Muscle layer of colon (tissue), 2 donors: ENCODE measurements around the gene GPR6.

Experiments
- H3K27ac ChIP-seq: one replicate; pipeline ENCODE4 v1.7.0; 2013; ENCODE audit warnings: low read depth, mild to moderate bottlenecking, low read length, moderate library complexity
- H3K27me3 ChIP-seq, 2 donors: one replicate each; pipeline ENCODE4 v1.7.0; 2013; ENCODE audit warnings: low read length in 2 of 2, mild to moderate bottlenecking in 2 of 2; ENCODE audit not compliant: insufficient read depth in 2 of 2, control insufficient read depth in 1 of 2
- H3K36me3 ChIP-seq: one replicate; pipeline ENCODE4 v1.7.0; 2013; ENCODE audit warnings: mild to moderate bottlenecking, low read length; ENCODE audit not compliant: insufficient read depth
- H3K4me1 ChIP-seq: one replicate; pipeline ENCODE4 v1.7.0; 2013; ENCODE audit warnings: mild to moderate bottlenecking, low read length; ENCODE audit not compliant: insufficient read depth
- H3K4me3 ChIP-seq, 2 donors: one replicate each; pipeline ENCODE4 v1.7.0; 2013; ENCODE audit warnings: low read length in 2 of 2, low read depth in 1 of 2, mild to moderate bottlenecking in 1 of 2, moderate library complexity in 1 of 2
- H3K9ac ChIP-seq: one replicate; pipeline ENCODE4 v1.7.0; 2013; ENCODE audit warnings: low read length
- H3K9me3 ChIP-seq: one replicate; pipeline ENCODE4 v1.7.0; 2013; ENCODE audit warnings: mild to moderate bottlenecking, low read length
- donor health status: abdominal sarcoma.
- donor health status: Adenocarcinoma of cecum.

GPR6 gene

DNA sequence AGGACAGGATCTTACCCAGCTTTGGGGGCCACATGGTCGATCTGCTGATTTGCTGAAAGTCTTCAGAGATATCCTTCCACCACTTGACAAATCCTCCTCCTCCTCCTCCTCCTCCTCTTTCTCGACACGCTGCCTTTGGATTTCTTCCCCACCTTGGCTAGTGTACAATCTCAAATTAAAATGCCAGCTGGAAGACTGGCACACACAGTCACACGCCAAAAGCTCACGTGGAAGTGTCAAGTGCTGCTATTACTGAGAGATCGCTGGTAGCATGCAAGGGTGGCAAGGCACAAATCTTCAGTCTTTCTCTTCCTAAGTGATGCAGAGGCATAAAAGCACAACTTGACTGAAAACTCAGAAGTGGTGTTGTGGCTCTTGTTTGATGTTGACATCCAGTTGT lies 35.3 kb downstream of the GPR6 start:
- Histone ChIP-seq H3K9ac (no peak overlapping the region), H3K4me1 (no peaks in the 10 kb centered on the region), H3K9me3 (no peaks in the 10 kb centered on the region), H3K27ac (no peak overlapping the region), H3K36me3 (no peaks in the 10 kb centered on the region), H3K4me3 (no peak overlapping the region), H3K27me3 (no peaks in the 10 kb centered on the region)

GRCh38 chr6:110015206-110015605 lies 37.1 kb downstream of the GPR6 start:
- Histone ChIP-seq H3K9ac (no peak overlapping the region), H3K9me3 (no peaks in the 10 kb centered on the region), H3K27me3 (no peaks in the 10 kb centered on the region), H3K36me3 (no peaks in the 10 kb centered on the region), H3K27ac (no peak overlapping the region), H3K4me3 (no peak overlapping the region), H3K4me1 (no peaks in the 10 kb centered on the region)

GRCh38 chr6:110017306-110017705 lies 39.2 kb downstream of the GPR6 start:
- no peaks in the 10 kb centered on the region for H3K27me3 ChIP-seq
- H3K36me3 ChIP-seq: no peaks in the 10 kb centered on the region
- no peak overlapping the region for H3K9ac ChIP-seq
- H3K9me3 ChIP-seq: no peaks in the 10 kb centered on the region
- no peaks in the 10 kb centered on the region for H3K4me1 ChIP-seq
- no peak overlapping the region for H3K4me3 ChIP-seq
- H3K27ac ChIP-seq: no peak overlapping the region

- H3K4me1 ChIP-seq: no peaks in the 10 kb centered on the region
- H3K36me3 ChIP-seq: no peaks in the 10 kb centered on the region
- no peak overlapping the region for H3K9ac ChIP-seq
- H3K27me3 ChIP-seq: no peaks in the 10 kb centered on the region
- no peaks in the 10 kb centered on the region for H3K9me3 ChIP-seq
- no peak overlapping the region for H3K27ac ChIP-seq
- H3K4me3 ChIP-seq: no peak overlapping the region
Measured at GRCh38 chr6:110017946-110018345, 39.8 kb downstream of the GPR6 start.

GRCh38 chr6:110018486-110018885 lies 40.4 kb downstream of the GPR6 start:
- Histone ChIP-seq H3K4me1 (no peaks in the 10 kb centered on the region), H3K9ac (no peak overlapping the region), H3K27me3 (no peaks in the 10 kb centered on the region), H3K36me3 (no peaks in the 10 kb centered on the region), H3K9me3 (no peaks in the 10 kb centered on the region), H3K27ac (no peak overlapping the region), H3K4me3 (no peak overlapping the region)

- no peaks in the 10 kb centered on the region for H3K27me3 ChIP-seq
- H3K4me1 ChIP-seq: no peaks in the 10 kb centered on the region
- H3K27ac ChIP-seq: no peak overlapping the region
- no peaks in the 10 kb centered on the region for H3K9me3 ChIP-seq
- H3K9ac ChIP-seq: no peak overlapping the region
- no peaks in the 10 kb centered on the region for H3K36me3 ChIP-seq
- no peak overlapping the region for H3K4me3 ChIP-seq
Measured at GRCh38 chr6:110020888-110021287, 42.8 kb downstream of the GPR6 start.

GRCh38 chr6:110029144-110029543 lies 51.0 kb downstream of the GPR6 start:
- Histone ChIP-seq H3K27ac (no peak overlapping the region), H3K36me3 (no peaks in the 10 kb centered on the region), H3K4me1 (no peaks in the 10 kb centered on the region), H3K27me3 (no peaks in the 10 kb centered on the region), H3K4me3 (no peak overlapping the region), H3K9me3 (no peaks in the 10 kb centered on the region), H3K9ac (no peak overlapping the region)
